Sigmoid colon (tissue), 7 donors: ENCODE data around the gene RABGAP1. TPM values are rescaled to one million over a fixed set of nuclear protein-coding genes. Genes with fewer than 3 reads are reported as not detected.

Experiments
- DNase-seq: peaks from one replicate; pipeline ENCODE4 v3.0.0-alpha.2; 2019
- H3K27ac ChIP-seq, 4 donors: fragments of 200-600 bp; sonication (generic); one replicate each; pipeline ENCODE4 v1.5.1; 2016 to 2019; ENCODE audit warnings: mild to moderate bottlenecking in 1 of 4
- H3K27me3 ChIP-seq, 3 donors: fragments of 200-600 bp; sonication (generic); one replicate each; pipeline ENCODE4 v1.5.1; 2019; ENCODE audit warnings: mild to moderate bottlenecking in 1 of 3
- H3K36me3 ChIP-seq, 4 donors: fragments of 200-600 bp; sonication (generic); one replicate each; pipeline ENCODE4 v1.5.1; 2016 to 2019
- H3K4me1 ChIP-seq, 4 donors: fragments of 200-600 bp; sonication (generic); one replicate each; pipeline ENCODE4 v1.5.1; 2017 to 2019
- H3K4me3 ChIP-seq, 4 donors: fragments of 200-600 bp; sonication (generic); one replicate each; pipeline ENCODE4 v1.5.1; 2017 to 2019; ENCODE audit warnings: mild to moderate bottlenecking in 2 of 4, moderate library complexity in 1 of 4
- H3K9me3 ChIP-seq, 4 donors: fragments of 200-600 bp in 3 of 4; sonication (generic) in 3 of 4; one replicate each; pipeline versions ENCODE4 v1.5.1 to v1.6.1; 2013 to 2019
- CTCF ChIP-seq, 4 experiments: fragments of 450-650 bp in 3 of 4; fragments of 200-600 bp in 1 of 4; IDR thresholded peaks; one replicate each; pipeline ENCODE4 v1.5.1; 2016 to 2019; ENCODE audit warnings: antibody characterized with exemption in 4 of 4, mild to moderate bottlenecking in 3 of 4, moderate library complexity in 2 of 4
- EP300 ChIP-seq, 4 donors: sonication (generic); formaldehyde crosslinking; IDR thresholded peaks; one replicate each; pipeline ENCODE4 v1.6.1; 2017; ENCODE audit warnings: antibody characterized with exemption in 4 of 4
- POLR2A ChIP-seq, 2 donors: fragments of 450-650 bp; IDR thresholded peaks; one replicate each; pipeline ENCODE4 v1.6.1; 2016; ENCODE audit warnings: antibody characterized with exemption in 2 of 2, mild to moderate bottlenecking in 2 of 2, moderate library complexity in 2 of 2
- POLR2AphosphoS5 ChIP-seq, 4 donors: sonication (generic); formaldehyde crosslinking; IDR thresholded peaks; one replicate each; pipeline ENCODE4 v1.6.1; 2017; ENCODE audit warnings: antibody characterized with exemption in 4 of 4
- WGBS, 2 donors: extraction: QIAGEN DNeasy Blood & Tissue Kit; methylation state at CpG; one replicate each; pipeline ENCODE4 v1.1.7; 2013; 5-methylcytosine and 5-hydroxymethylcytosine counted together
- intact Hi-C: fragments of 100-400 bp; cut with DNase I; formaldehyde crosslinking; loops from one replicate; pipeline ENCODE4 v1.15.1; 2023
- polyA plus RNA-seq, 3 donors: library from polyadenylated mRNA; stranded (reverse); fragments of 200-250 nt; gene quantifications; one replicate each; pipeline ENCODE4 v1.2.3, GENCODE V29; 2013
- total RNA-seq, 4 donors: library from RNA; depleted of rRNA; stranded (reverse); fragments of >200 nt; gene quantifications; one replicate each; pipeline ENCODE4 v1.1.0, GENCODE V29; 2016
- donor health status: healthy with polysubstance abuse.
- donor health status: Bipolar disorder and iron deficiency.
- donor health status: healthy.

Gene RABGAP1
- total and polyA plus RNA-seq, 7 donors: 12.5 to 110 (median 90.6) TPM

GRCh38 chr9:123099548-123099947 lies 158.7 kb downstream of the RABGAP1 start:
- H3K27ac ChIP-seq: no peak overlapping the region
- TF ChIP-seq POLR2AphosphoS5 (IDR thresholded peaks at IDR 0.05): no peak
- TF ChIP-seq EP300 (IDR thresholded peaks at IDR 0.05): no peak
- TF ChIP-seq POLR2A (IDR thresholded peaks at IDR 0.05): no peak
- no peak for TF ChIP-seq CTCF (IDR thresholded peaks at IDR 0.05)
- peaks cover 17 to 96% (median 50%) of the 10 kb centered on the region in 4 donors for H3K36me3 ChIP-seq
- H3K4me3 ChIP-seq: no peak overlapping the region
- 95 to 96% methylated on average over 3 of the region's 3 CpGs for WGBS, 2 donors
- H3K9me3 ChIP-seq: no peaks in the 10 kb centered on the region
- no peaks in the 10 kb centered on the region for H3K27me3 ChIP-seq
- H3K4me1 ChIP-seq: peaks cover 0 to 9% (median 0%) of the 10 kb centered on the region in 4 donors
- intact Hi-C loops: no loop called here
- no peak for DNase-seq

GRCh38 chr9:123102375-123103113 lies 161.7 kb downstream of the RABGAP1 start:
- Histone ChIP-seq H3K27ac (no peak overlapping the region), H3K36me3 (peaks cover 11 to 97% (median 47%) of the 10 kb centered on the region in 4 donors), H3K27me3 (no peaks in the 10 kb centered on the region), H3K4me3 (no peak overlapping the region), H3K4me1 (peaks cover 0 to 9% (median 0%) of the 10 kb centered on the region in 4 donors), H3K9me3 (no peaks in the 10 kb centered on the region)
- 90 to 92% methylated on average over 3 of the region's 3 CpGs for WGBS, 2 donors
- TF ChIP-seq POLR2AphosphoS5 (IDR thresholded peaks at IDR 0.05): no peak
- TF ChIP-seq POLR2A (IDR thresholded peaks at IDR 0.05): no peak
- TF ChIP-seq EP300 (IDR thresholded peaks at IDR 0.05): no peak
- TF ChIP-seq CTCF (IDR thresholded peaks at IDR 0.05): no peak
- no peak for DNase-seq
- intact Hi-C loops: no loop called here

- H3K27me3 ChIP-seq: no peaks in the 10 kb centered on the region
- peaks cover 0 to 97% (median 34%) of the 10 kb centered on the region in 4 donors for H3K36me3 ChIP-seq
- no peak overlapping the region for H3K4me3 ChIP-seq
- no peak for DNase-seq
- intact Hi-C loops: no loop called here
- WGBS, 2 donors: 49 to 80% methylated on average over 7 of the region's 7 CpGs
- H3K27ac ChIP-seq: no peak overlapping the region
- no peak for TF ChIP-seq POLR2AphosphoS5 (IDR thresholded peaks at IDR 0.05)
- no peak for TF ChIP-seq EP300 (IDR thresholded peaks at IDR 0.05)
- TF ChIP-seq POLR2A (IDR thresholded peaks at IDR 0.05): no peak
- no peak for TF ChIP-seq CTCF (IDR thresholded peaks at IDR 0.05)
- H3K9me3 ChIP-seq: no peaks in the 10 kb centered on the region
- H3K4me1 ChIP-seq: peaks cover 0 to 9% (median 0%) of the 10 kb centered on the region in 4 donors
Observed at GRCh38 chr9:123104807-123105206, 164.0 kb downstream of the RABGAP1 start.

GRCh38 chr9:123105490-123105889 lies 164.7 kb downstream of the RABGAP1 start:
- Histone ChIP-seq H3K36me3 (peaks cover 0 to 98% (median 32%) of the 10 kb centered on the region in 4 donors), H3K4me1 (peaks cover 0 to 9% (median 0%) of the 10 kb centered on the region in 4 donors), H3K27ac (no peak overlapping the region), H3K27me3 (no peaks in the 10 kb centered on the region), H3K9me3 (no peaks in the 10 kb centered on the region), H3K4me3 (no peak overlapping the region)
- DNase-seq: no peak
- WGBS, 2 donors: 92 to 93% methylated on average over 5 of the region's 5 CpGs
- TF ChIP-seq EP300 (IDR thresholded peaks at IDR 0.05) (no peak), POLR2AphosphoS5 (IDR thresholded peaks at IDR 0.05) (no peak), POLR2A (IDR thresholded peaks at IDR 0.05) (no peak), CTCF (IDR thresholded peaks at IDR 0.05) (no peak)
- intact Hi-C loops: no loop called here
